OCI-LY1 (cell line): ENCODE data around the gene LZTR1.

Source experiments
- H2AFZ ChIP-seq: fragments of 200-600 bp; sonication (generic), shearing (Covaris generic); 2 replicates; pipeline ENCODE4 v1.6.0; 2014; ENCODE audit warnings: antibody characterized with exemption, mild to moderate bottlenecking, low read length
- H3F3A ChIP-seq: fragments of 200-600 bp; sonication (generic), shearing (Covaris generic); 2 replicates; pipeline ENCODE4 v1.6.0; 2014; ENCODE audit warnings: mild to moderate bottlenecking, antibody characterized with exemption, low read length, moderate library complexity; ENCODE audit not compliant: insufficient read depth
- H3K27ac ChIP-seq: fragments of 200-600 bp; sonication (generic); 2 replicates; pipeline ENCODE4 v1.5.1; 2014; ENCODE audit warnings: low read length, mixed run types, mild to moderate bottlenecking, low read depth; ENCODE audit not compliant: poor library complexity, severe bottlenecking
- H3K27me3 ChIP-seq: fragments of 200-600 bp; sonication (generic); 2 replicates; pipeline ENCODE4 v1.6.0; 2014; ENCODE audit warnings: antibody characterized with exemption, mild to moderate bottlenecking, low read length, moderate library complexity; ENCODE audit not compliant: insufficient read depth
- H3K36me3 ChIP-seq: fragments of 200-600 bp; sonication (generic); 2 replicates; pipeline ENCODE4 v1.6.1; 2014; ENCODE audit warnings: mild to moderate bottlenecking, antibody characterized with exemption, low read length, moderate library complexity, mixed read lengths; ENCODE audit not compliant: insufficient read depth
- H3K4me1 ChIP-seq: fragments of 200-600 bp; sonication (generic); 2 replicates; pipeline ENCODE4 v1.5.1; 2014; ENCODE audit warnings: mild to moderate bottlenecking, low read length, moderate library complexity; ENCODE audit not compliant: insufficient read depth, severe bottlenecking
- H3K4me2 ChIP-seq: fragments of 200-600 bp; sonication (generic), shearing (Covaris generic); 2 replicates; pipeline ENCODE4 v1.6.1; 2014; ENCODE audit warnings: low read length
- H3K4me3 ChIP-seq: fragments of 200-600 bp; sonication (generic); 2 replicates; pipeline ENCODE4 v1.5.1; 2014; ENCODE audit warnings: low read length, low read depth, mild to moderate bottlenecking, mixed read lengths; ENCODE audit not compliant: poor library complexity, severe bottlenecking
- H3K79me2 ChIP-seq: fragments of 200-600 bp; shearing (Covaris generic); 2 replicates; pipeline ENCODE4 v1.6.1; 2016; ENCODE audit warnings: mixed run types, low read length, mixed read lengths; ENCODE audit not compliant: insufficient read depth
- H3K9ac ChIP-seq: fragments of 200-600 bp; sonication (generic), shearing (Covaris generic); 2 replicates; pipeline ENCODE4 v1.6.1; 2014; ENCODE audit warnings: mild to moderate bottlenecking, low read length, mixed read lengths
- H3K9me2 ChIP-seq: fragments of 200-600 bp; sonication (generic), shearing (Covaris generic); 2 replicates; pipeline ENCODE4 v1.6.1; 2014; ENCODE audit warnings: low read depth, mild to moderate bottlenecking, low read length, mixed read lengths
- H3K9me3 ChIP-seq: fragments of 200-600 bp; shearing (Covaris generic); 2 replicates; pipeline ENCODE4 v1.6.1; 2014; ENCODE audit warnings: low read length, mixed read lengths
- H4K20me1 ChIP-seq: fragments of 200-600 bp; sonication (generic), shearing (Covaris generic); 2 replicates; pipeline ENCODE4 v1.6.0; 2016; ENCODE audit warnings: mild to moderate bottlenecking, low read length; ENCODE audit not compliant: insufficient read depth
- EZH2 ChIP-seq: fragments of 200-600 bp; sonication (generic), shearing (Covaris generic); IDR thresholded peaks from 2 replicates; pipeline ENCODE4 v1.8.0; 2017; ENCODE audit warnings: borderline replicate concordance, mixed run types, mild to moderate bottlenecking, antibody characterized with exemption, low read length, moderate library complexity, mixed read lengths
- TF ChIP-seq, protein P1 (sequence below): fragments of 200-600 bp; sonication (generic), shearing (Covaris generic); IDR thresholded peaks from 2 replicates; pipeline ENCODE4 v1.5.1; 2017; ENCODE audit warnings: mild to moderate bottlenecking, antibody characterized with exemption, low read length, moderate library complexity, mixed read lengths

LZTR1 gene

DNA sequence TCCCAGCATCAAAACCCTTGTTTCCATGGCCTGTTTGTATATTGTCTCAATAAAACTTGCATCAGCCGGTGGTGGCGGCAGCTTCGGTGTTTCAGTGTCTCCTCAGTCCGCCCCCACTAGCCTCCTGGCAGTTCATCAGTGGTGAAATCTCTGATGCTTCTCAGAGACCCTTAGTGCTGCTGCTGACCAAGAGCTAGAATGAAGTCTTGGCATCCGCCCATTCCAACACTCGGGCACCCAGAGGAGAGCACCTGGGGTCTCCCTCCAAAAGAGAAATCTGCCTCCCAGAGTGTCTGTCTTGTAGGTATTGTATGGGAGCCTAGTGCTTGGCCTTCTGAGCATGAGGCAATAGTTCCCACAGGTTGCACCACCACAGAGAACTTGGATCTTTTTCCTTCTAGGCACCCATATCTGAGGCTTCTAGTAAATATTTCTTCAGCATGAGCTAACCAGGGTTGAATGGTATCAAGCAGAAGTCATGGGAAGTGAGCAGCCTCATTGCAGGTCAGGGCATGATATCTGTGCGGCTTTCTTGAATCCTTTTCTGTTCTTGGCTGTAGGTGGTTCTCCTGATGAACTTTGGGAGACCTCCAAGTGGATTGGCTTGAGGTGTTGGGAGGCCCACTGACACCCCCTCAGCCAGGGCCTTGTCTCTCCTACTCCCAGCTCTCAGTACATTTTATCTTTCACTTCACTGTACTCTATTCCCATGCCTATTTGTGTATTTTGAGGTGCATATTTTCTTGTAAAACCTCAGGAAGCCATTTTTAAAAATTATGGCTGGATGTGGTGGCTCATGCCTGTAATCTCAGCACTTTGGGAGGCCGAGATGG is 28.2 kb upstream of the LZTR1 start:
- no peak overlapping the region for H3K9ac ChIP-seq
- H3K27ac ChIP-seq = no peak overlapping the region
- peaks cover 5% of the 10 kb centered on the region; the same call in 1 of the 2 replicates for H4K20me1 ChIP-seq
- H3K27me3 ChIP-seq = 0 out of 2 replicates have a peak, but pooled peaks cover 4% of the 10 kb centered on the region
- no peaks in the 10 kb centered on the region for H3K9me2 ChIP-seq
- no peaks in the 10 kb centered on the region for H3K4me1 ChIP-seq
- no peak overlapping the region for H3K4me2 ChIP-seq
- H3K36me3 ChIP-seq = peaks cover 54% of the 10 kb centered on the region
- no peaks in the 10 kb centered on the region for H3K9me3 ChIP-seq
- H3F3A ChIP-seq = no peaks in the 10 kb centered on the region
- no peaks in the 10 kb centered on the region for H3K79me2 ChIP-seq
- no peak for TF ChIP-seq EZH2
- TF ChIP-seq, protein P1, sequence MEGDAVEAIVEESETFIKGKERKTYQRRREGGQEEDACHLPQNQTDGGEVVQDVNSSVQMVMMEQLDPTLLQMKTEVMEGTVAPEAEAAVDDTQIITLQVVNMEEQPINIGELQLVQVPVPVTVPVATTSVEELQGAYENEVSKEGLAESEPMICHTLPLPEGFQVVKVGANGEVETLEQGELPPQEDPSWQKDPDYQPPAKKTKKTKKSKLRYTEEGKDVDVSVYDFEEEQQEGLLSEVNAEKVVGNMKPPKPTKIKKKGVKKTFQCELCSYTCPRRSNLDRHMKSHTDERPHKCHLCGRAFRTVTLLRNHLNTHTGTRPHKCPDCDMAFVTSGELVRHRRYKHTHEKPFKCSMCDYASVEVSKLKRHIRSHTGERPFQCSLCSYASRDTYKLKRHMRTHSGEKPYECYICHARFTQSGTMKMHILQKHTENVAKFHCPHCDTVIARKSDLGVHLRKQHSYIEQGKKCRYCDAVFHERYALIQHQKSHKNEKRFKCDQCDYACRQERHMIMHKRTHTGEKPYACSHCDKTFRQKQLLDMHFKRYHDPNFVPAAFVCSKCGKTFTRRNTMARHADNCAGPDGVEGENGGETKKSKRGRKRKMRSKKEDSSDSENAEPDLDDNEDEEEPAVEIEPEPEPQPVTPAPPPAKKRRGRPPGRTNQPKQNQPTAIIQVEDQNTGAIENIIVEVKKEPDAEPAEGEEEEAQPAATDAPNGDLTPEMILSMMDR = no peak
- H2AFZ ChIP-seq = no peak overlapping the region
- no peak overlapping the region for H3K4me3 ChIP-seq

DNA sequence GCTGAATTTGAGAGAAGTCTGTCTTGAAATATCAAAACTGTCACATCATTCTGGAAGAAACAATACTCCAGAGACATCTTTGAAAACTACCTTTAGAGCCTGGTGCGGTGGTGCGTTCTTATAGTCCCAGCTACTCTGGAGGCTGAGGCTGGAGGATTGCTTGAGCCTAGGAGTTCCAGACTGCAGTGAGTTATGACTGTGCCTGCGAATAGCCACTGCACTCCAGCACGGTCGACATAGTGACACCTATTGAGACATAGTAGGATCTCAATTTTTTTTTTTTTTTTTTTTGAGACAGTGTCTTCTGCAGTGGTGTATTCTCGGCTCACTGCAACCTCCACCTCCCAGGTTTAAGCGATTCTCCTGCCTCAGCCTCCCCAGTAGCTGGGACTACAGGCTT is 26.5 kb upstream of the LZTR1 start:
- Histone ChIP-seq H3K79me2 (no peaks in the 10 kb centered on the region), H3K4me3 (no peak overlapping the region), H3K27ac (no peak overlapping the region), H3F3A (no peaks in the 10 kb centered on the region), H3K9ac (no peak overlapping the region), H3K4me1 (no peaks in the 10 kb centered on the region), H3K9me3 (no peaks in the 10 kb centered on the region), H4K20me1 (peaks cover 5% of the 10 kb centered on the region; the same call in 1 of the 2 replicates), H3K27me3 (0 out of 2 replicates have a peak, but pooled peaks cover 4% of the 10 kb centered on the region), H3K4me2 (no peak overlapping the region), H3K9me2 (no peaks in the 10 kb centered on the region), H3K36me3 (peaks cover 37% of the 10 kb centered on the region), H2AFZ (no peak overlapping the region)
- TF ChIP-seq EZH2 = no peak
- TF ChIP-seq, protein P1 = no peak

DNA sequence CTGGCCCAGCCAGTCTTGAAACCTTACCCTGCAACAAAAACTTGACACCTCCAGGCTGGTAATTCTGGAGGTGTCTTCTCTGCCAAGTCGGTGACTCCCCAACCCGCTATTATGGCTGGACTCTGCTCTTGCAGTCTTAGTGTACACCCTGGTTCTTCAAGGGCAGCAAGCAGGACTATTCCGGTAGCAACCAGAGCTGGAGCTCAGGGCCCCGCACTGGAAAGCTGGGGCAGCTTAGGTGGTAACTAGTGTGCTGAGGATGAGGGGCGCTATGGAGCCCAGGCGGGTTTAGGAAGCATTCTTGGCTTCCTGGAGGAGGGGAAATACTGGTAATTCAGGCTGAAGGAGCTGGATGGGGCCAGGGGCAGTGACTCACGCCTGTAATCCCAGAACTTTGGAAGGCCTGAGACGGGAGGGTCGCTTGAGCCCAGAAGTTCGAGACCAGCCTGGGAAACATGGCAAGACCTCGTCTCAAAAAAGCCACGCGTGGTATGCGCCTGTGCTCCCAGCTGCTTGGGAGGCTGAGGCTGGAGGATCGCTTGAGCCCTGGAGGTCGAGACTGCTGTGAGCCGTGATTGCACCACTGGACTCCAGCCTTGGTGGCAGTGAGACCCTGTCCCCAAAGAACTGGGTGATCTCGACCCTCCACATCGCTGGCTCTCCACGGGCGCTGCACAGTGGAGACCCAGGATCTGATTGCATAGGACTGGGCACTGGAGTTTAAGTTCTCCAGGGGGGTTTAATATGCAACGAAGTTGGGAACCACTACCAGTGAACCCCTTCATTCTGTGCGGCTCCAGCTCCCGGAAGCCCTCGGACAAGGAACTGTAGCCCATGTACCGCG is 25.6 kb upstream of the LZTR1 start:
- H3K4me2 ChIP-seq = no peak overlapping the region

More for the DNA sequence above, 25.6 kb upstream of the LZTR1 start:
- Histone ChIP-seq H3K9me2 (no peaks in the 10 kb centered on the region), H3F3A (no peaks in the 10 kb centered on the region), H3K4me3 (no peak overlapping the region), H3K9me3 (no peaks in the 10 kb centered on the region), H4K20me1 (peaks cover 5% of the 10 kb centered on the region; the same call in 1 of the 2 replicates), H3K9ac (no peak overlapping the region), H3K27me3 (0 out of 2 replicates have a peak, but pooled peaks cover 4% of the 10 kb centered on the region), H2AFZ (no peak overlapping the region), H3K4me1 (no peaks in the 10 kb centered on the region), H3K27ac (no peak overlapping the region), H3K79me2 (no peaks in the 10 kb centered on the region), H3K36me3 (peaks cover 28% of the 10 kb centered on the region)
- TF ChIP-seq EZH2 = no peak
- TF ChIP-seq, protein P1 = no peak
